Stimulated activated CD4-positive, alpha-beta T cell treated with anti-CD3 and anti-CD28 coated beads, TNF-alpha, amount 100 ng/mL, for 4 hours (primary cell): Measurements from ENCODE around the gene TPH1.

Experiments
- DNase-seq, 3 experiments: peaks; one replicate each; pipeline ENCODE4 v3.0.0-alpha.2; 2020; ENCODE audit warnings: low read depth in 3 of 3

The TPH1 gene

DNA sequence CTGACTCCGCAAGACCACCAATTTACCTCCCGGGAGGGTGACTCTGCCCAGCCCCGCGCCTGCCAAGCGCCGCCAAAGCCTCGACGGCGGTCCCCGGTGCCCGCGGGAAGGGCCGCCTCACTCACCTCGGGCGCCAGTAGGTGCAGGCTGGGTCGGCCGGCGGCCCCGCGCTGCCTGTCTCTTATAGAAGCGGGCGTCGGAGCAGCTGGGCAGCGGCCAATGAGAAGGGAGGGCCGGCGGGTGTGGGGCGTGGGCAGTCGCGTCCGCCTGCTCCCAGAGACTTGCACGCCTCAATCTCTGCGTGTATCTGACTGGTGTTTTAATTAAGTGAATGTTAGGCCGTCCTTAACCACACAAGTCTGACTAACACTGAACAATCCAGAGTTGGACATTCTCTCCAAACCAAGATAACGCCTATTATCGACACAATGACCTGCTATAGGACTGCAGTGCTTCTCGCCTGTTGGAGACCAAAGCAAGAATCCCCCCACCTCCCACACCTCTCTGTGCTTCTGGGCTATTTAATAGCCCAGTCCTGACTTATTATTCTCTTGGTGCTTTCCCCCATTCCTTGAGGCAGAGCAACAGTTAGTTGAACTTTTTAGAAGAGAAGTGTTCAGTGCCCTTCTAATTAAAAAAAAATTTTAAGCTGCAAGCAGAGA is at the start of gene TPH1:
TSS of gene TPH1 (minus strand) at position 154 of the 662 bp plus-strand sequence. CDS start 5,507 bp downstream, outside the sequence.
- no peak for DNase-seq

GRCh38 chr11:18093959-18094358 is 47.9 kb upstream of the TPH1 start:
- DNase-seq, result no peak

- no peak for DNase-seq
These were observed 45.7 kb upstream of the TPH1 start for GRCh38 chr11:18091731-18092130.

- DNase-seq, result no peak
These were observed 42.9 kb upstream of the TPH1 start for GRCh38 chr11:18088966-18089365.

DNA sequence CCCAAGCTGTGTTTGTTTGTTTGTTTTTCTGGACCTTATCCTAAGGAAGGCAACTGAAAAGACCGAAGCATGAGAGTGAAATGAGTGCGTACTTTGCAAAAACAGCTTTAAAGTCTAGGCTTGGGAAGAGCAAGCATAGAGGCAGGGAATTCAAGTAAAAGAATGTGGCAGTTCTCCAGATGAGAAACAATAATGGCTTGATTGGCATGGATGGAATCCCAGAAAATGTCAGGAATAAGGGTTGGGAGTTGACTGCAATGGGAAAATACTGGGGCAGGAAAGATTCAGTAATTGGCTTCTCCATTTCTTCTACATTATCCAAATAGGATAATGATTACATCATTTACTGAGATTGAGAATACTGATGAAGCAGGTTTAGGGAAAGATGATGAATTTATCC is 42.3 kb upstream of the TPH1 start:
- no peak for DNase-seq

GRCh38 chr11:18081551-18081950 is 35.5 kb upstream of the TPH1 start:
- DNase-seq, result no peak

- DNase-seq, result no peak
These were observed 34.4 kb upstream of the TPH1 start for GRCh38 chr11:18080451-18080850.

GRCh38 chr11:18078909-18079308 is 32.8 kb upstream of the TPH1 start:
- DNase-seq, result no peak

DNA sequence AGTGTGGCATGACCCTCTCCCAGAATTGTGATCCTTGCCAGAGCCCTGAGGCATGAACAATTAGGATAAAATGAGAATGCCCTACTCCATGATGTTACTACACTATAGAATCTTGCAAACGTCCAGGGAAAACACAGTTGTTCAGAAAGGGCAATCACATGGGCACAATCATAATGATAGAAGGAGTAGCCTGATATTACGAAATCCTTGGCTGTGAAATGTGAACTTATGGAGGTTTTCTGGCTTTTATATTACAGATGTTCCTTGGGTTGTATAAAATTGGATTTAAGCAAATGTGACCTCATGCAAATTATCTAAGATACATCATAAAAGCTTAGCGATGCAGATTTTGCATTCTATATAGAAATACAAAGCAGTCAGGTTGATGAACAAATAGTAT is 29.4 kb upstream of the TPH1 start:
- no peak for DNase-seq

GRCh38 chr11:18071098-18071705 is 25.1 kb upstream of the TPH1 start:
- DNase-seq, result no peak

DNA sequence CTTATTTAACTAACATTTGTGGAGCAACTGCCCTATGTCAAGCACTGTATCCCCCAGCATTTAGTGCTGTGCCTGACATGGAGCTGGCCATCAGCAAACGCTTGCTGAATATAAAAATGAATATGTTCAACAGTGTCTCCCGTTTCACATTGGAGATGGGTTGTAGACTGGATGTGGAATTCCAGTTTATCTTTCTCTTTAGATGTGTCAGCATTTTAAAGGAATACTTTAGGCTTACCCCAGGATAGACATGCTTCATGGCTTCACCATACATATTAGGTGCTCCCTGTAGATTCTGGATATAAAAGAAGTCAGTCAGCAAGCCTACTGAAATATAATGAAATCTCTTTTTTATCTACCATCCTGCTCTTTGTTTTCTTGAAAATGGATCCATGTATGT is 21.3 kb upstream of the TPH1 start:
- no peak for DNase-seq

- no peak for DNase-seq
These were observed 20.6 kb upstream of the TPH1 start for GRCh38 chr11:18066626-18067025.

DNA sequence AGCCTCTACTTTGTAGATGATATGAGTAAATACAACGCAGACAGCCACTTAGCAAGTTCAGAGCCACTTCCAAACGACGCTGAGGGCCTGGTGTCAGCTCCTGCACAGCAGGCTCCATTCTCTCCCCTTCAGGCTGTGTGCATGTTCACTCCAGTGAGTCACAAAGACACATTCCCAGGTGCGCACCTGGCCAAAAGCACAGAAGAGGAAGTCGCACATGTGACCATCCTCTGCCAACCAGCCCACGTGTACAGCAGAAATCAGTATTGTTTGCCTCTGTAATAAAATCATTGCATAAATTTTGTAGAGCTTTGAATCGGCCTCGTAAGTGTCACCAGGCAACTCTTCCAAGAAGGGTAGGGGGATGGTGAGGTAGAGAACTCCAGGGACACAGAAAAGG is 19.5 kb upstream of the TPH1 start:
- no peak for DNase-seq

DNA sequence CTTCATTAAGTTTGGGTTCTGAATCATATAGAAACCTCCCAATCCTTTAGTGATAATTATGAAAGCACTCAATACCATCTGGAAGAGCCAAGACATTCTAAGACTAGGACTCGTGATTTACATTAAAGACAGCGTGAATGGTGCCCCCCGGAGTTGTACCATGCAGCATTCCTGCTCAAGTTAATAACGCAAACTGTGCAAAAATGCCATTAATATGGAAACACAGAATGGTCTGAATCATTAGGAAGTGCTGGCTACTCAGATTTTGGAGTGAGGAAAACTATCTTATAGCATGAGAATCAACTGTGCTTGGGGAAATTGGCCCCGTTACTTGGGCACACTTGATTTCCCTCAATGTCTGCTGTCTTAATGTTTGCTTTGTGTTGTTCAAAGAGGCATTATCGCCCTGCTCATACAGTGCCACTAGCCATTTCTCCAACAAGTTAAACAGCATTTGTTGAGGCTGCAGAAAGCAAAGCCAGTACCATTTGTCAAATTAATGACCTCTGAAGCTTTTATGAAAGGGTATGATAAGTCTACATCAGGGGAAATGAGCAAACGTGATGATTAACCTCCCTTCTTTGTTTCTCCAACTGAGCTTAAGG is 18.5 kb upstream of the TPH1 start:
- no peak for DNase-seq

GRCh38 chr11:18063862-18064434 is 17.9 kb upstream of the TPH1 start:
- no peak for DNase-seq

DNA sequence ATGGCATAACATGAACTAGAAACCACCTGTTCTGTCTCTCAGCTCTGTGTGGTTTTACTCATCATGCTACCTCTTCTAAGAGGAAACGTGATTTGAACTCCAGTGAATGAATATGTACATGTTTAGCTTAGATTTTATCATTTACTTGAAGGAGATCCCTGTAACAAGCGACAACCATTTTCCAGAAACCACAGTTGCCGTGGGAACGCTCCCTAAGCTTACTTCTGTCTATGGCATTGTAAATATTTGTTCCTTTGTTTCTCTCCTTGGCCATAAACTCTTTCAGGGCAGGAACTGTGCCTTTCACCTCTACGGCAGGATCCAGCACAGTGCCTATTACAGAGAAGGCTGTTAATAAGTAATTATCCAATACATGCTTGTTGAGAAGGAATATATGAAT is 17.1 kb upstream of the TPH1 start:
- no peak for DNase-seq

- no peak for DNase-seq
These were observed 15.3 kb upstream of the TPH1 start for GRCh38 chr11:18061351-18061750.

DNA sequence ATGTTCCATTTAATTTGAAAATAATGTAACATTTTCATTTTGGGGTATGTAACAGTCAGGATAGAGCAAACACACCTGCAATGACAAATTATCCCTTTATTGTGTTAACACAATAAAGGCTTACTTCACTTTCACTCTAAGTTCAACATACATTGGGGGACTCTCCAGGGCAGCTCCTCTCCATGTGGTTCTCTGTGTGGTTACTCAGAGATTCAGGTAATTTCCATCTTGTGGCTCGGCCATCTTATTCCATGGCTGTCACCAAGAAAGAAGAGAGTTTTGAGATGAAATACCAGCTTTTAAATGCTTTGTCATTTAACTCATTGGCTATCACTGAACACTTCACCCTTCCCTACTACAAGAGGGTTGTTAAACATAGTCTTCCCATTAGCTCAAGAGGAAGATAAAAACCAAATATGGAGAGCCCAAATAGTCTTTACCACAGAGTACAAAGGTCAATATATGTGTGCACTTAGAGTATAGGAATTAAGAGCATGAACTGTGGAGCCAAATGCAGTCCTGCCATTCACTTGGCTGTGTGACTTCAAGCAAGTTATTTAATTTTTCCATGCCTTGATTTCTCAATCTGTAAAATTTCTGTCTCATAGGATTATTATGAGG is 10.6 kb upstream of the TPH1 start:
- no peak for DNase-seq

DNA sequence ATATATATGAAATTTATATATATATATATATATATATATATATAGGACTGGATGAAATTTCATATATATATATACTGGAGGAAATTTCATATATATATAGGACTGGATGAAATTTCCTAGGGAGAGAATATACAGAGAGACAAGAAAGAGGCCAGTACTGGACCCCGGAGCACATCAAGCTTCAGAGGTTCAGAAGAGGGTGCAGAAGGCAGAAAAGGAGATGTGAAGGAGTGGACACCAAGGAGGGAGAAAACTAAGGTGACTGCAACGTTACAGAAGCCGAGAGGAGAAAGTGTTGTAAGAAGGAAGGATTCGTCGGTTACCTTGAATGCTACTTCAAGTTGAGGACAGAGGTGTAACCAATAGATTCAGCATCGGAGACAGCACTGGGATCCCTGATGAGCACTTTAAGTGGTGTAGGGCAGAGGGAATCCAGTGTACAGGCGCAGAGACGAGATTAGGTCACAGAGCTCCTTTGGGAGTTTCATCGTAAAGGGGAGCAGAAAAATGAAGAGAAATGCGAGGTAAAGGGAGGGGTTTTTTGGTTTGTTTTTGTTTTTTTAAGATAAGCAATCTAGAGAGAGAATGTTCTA is 8.5 kb upstream of the TPH1 start:
- DNase-seq, result no peak

GRCh38 chr11:18050848-18051247 is 4.8 kb upstream of the TPH1 start:
- DNase-seq, result no peak

- no peak for DNase-seq
These were observed 9.6 kb downstream of the TPH1 start for GRCh38 chr11:18036456-18036855.

GRCh38 chr11:18027475-18027874 is 18.6 kb downstream of the TPH1 start:
- no peak for DNase-seq
